Karpas-422 (cell line): ENCODE measurements around the gene ANKS3. TPM values are rescaled to one million over a fixed set of nuclear protein-coding genes. Genes with fewer than 3 reads are reported as not detected.

Experiments used
- DNase-seq: peaks from one replicate; pipeline ENCODE4 v3.0.0-alpha.2; 2015
- H2AFZ ChIP-seq: fragments of 200-600 bp; sonication (generic); 2 replicates; pipeline ENCODE4 v1.6.1; 2014; ENCODE audit warnings: antibody characterized with exemption, low read length, mixed read lengths
- H3K27ac ChIP-seq: fragments of 200-600 bp; sonication (generic); 2 replicates; pipeline ENCODE4 v1.5.1; 2014; ENCODE audit warnings: mild to moderate bottlenecking, low read length, moderate library complexity
- H3K27me3 ChIP-seq: fragments of 200-600 bp; sonication (generic); 2 replicates; pipeline ENCODE4 v1.6.1; 2014; ENCODE audit warnings: low read length, mixed read lengths
- H3K36me3 ChIP-seq: fragments of 200-600 bp; sonication (generic); 2 replicates; pipeline ENCODE4 v1.6.1; 2014; ENCODE audit warnings: low read length, mixed read lengths; ENCODE audit not compliant: insufficient read depth
- H3K4me1 ChIP-seq: fragments of 200-600 bp; sonication (generic); 2 replicates; pipeline ENCODE4 v1.6.1; 2014; ENCODE audit warnings: mild to moderate bottlenecking, low read length, mixed read lengths
- H3K4me2 ChIP-seq: fragments of 200-600 bp; sonication (generic); 2 replicates; pipeline ENCODE4 v1.6.1; 2014; ENCODE audit warnings: low read length, low read depth, mild to moderate bottlenecking; ENCODE audit not compliant: poor library complexity, severe bottlenecking
- H3K4me3 ChIP-seq: fragments of 200-600 bp; sonication (generic); 2 replicates; pipeline ENCODE4 v1.5.1; 2014; ENCODE audit warnings: mild to moderate bottlenecking, antibody characterized with exemption, low read length, mixed read lengths
- H3K79me2 ChIP-seq: fragments of 200-600 bp; sonication (generic); 2 replicates; pipeline ENCODE4 v1.6.1; 2014; ENCODE audit warnings: mild to moderate bottlenecking, low read length, mixed read lengths
- H3K9ac ChIP-seq: fragments of 200-600 bp; sonication (generic); 2 replicates; pipeline ENCODE4 v1.6.0; 2014; ENCODE audit warnings: low read length
- H3K9me2 ChIP-seq: fragments of 200-600 bp; sonication (generic), shearing (Covaris generic); replicated peaks from 2 replicates; pipeline ENCODE4 v1.6.0; 2014; ENCODE audit warnings: mild to moderate bottlenecking, low read length, moderate library complexity; ENCODE audit not compliant: insufficient read depth
- H3K9me3 ChIP-seq: fragments of 300-700, 200-600 bp; sonication (generic); 2 replicates; pipeline ENCODE4 v1.6.1; 2014; ENCODE audit warnings: low read length, mixed read lengths
- H4K20me1 ChIP-seq: fragments of 200-600 bp; sonication (generic); 2 replicates; pipeline ENCODE4 v1.6.1; 2014; ENCODE audit warnings: mild to moderate bottlenecking, antibody characterized with exemption, low read length, low read depth; ENCODE audit not compliant: insufficient read depth
- total RNA-seq: library from RNA; depleted of rRNA; stranded (reverse); fragments of >200 nt; shearing (Covaris generic); gene quantifications from 2 replicates; pipeline ENCODE4 v1.2.3, GENCODE V29; 2014; ENCODE audit warnings: low replicate concordance

Gene ANKS3
- total RNA-seq, 1 experiment from 2014 or later: 6.4 TPM

DNA sequence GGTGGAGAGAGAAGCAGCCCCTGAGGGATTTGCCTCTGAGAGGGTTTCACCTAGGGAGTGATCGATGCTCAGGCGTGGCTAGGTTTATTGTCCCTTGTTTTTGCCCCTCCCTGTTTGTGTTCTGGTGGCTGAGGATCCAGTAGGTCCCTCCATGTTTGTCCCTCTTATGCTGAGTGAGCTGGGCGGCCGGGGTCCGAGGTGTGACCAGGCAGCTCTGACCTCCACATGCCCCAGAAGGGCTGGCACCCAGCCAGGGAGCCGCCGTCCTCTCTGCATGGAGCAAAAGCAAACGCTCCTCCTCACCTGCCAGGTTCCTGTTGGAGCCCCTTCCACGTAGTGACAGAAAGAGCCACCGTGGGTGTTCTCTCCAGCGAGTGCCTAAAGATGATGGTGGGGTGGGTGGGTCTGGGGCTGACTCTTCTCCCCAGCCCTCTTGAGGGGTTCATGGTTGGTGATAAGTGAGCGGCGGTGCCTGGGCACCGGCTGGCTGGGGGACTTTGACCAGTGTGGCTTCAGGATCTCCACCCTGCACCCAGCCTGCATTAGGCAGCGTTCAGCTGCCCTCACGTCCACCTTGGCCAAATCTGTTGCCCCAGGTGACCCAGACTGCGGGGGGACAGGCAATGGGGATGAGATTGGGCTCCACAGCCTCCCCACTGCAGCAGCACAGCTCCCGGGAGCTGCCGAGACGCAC, 54.8 kb downstream of the ANKS3 start:
- Histone ChIP-seq H3K36me3 (no peaks in the 10 kb centered on the region), H3K27ac (no peak overlapping the region), H4K20me1 (no peaks in the 10 kb centered on the region), H3K27me3 (no peaks in the 10 kb centered on the region), H3K79me2 (no peaks in the 10 kb centered on the region), H3K4me3 (no peak overlapping the region), H3K9me3 (no peaks in the 10 kb centered on the region), H3K4me2 (no peak overlapping the region), H3K9me2 (no peaks in the 10 kb centered on the region), H3K9ac (no peak overlapping the region), H2AFZ (no peak overlapping the region), H3K4me1 (no peaks in the 10 kb centered on the region)
- DNase-seq: no peak

DNA sequence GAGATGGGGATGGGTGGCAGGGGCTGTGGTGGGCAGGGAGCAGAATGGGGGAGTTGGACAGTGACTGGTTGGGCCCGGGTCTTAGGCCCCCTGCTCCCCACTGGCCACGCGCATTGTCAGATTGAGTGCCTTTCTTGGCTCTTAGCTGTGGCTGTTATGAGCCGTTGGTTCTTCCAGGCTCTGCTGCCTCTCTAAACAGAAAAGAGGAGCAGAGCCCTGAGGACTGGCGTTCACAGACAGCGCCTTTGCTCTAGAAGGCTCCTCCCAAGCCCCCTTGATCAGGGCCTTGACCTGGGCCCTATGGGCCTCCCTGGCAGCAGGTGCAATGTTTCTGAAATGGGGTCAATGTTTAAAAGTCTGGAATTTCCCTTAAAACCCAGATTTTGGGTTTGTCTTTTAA, 55.5 kb downstream of the ANKS3 start:
- Histone ChIP-seq H3K4me3 (no peak overlapping the region), H3K27me3 (no peaks in the 10 kb centered on the region), H3K36me3 (no peaks in the 10 kb centered on the region), H3K79me2 (no peaks in the 10 kb centered on the region), H2AFZ (no peak overlapping the region), H3K9me2 (no peaks in the 10 kb centered on the region), H3K4me2 (no peak overlapping the region), H4K20me1 (no peaks in the 10 kb centered on the region), H3K9me3 (no peaks in the 10 kb centered on the region), H3K27ac (no peak overlapping the region), H3K4me1 (no peaks in the 10 kb centered on the region), H3K9ac (no peak overlapping the region)
- no peak for DNase-seq

DNA sequence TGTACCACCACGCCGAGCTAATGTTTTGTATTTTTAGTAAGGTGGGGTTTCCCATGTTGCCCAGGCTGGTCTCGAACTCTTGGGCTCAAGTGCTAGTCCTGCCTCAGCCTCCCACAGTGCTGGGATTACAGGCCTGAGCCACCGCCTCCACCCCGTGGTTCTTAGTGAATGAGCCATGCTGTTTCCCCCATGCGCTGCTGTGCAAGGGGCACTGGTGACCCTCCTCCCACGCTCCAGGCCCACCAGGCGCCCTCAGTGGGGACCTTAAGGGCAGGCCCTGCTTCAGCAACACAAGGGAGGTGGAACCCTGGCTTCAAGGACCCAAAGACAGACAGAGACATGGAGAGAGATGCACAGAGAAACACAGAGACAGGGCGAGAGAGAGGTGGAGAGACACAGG, 56.1 kb downstream of the ANKS3 start:
- Histone ChIP-seq H3K36me3 (no peaks in the 10 kb centered on the region), H3K9me2 (no peaks in the 10 kb centered on the region), H3K9me3 (no peaks in the 10 kb centered on the region), H3K4me3 (no peak overlapping the region), H3K9ac (no peak overlapping the region), H2AFZ (no peak overlapping the region), H3K27me3 (no peaks in the 10 kb centered on the region), H4K20me1 (no peaks in the 10 kb centered on the region), H3K4me1 (no peaks in the 10 kb centered on the region), H3K27ac (no peak overlapping the region), H3K4me2 (no peak overlapping the region), H3K79me2 (no peaks in the 10 kb centered on the region)
- no peak for DNase-seq

DNA sequence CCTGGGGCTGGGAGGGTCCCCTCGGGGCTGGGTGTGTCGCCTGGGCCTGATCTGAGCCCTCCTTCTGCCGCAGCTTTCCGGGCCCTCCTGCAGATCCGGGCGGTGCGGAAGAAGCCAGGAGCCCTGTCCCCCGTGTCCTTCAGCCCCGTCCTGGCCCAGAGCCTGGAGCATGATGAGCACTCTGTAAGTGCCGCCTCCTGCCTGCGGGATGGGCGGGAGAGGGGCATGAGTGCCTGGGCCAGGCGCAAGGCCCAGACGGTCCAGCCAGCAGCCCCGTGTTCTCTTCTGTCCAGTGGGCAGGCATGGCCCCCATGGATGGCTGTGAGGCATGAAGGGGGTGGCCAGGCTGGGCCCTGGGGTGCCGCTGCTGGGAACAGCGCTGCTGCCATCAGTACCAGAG, 56.7 kb downstream of the ANKS3 start:
- Histone ChIP-seq H3K9ac (no peak overlapping the region), H3K4me2 (no peak overlapping the region), H3K4me1 (no peaks in the 10 kb centered on the region), H3K79me2 (no peaks in the 10 kb centered on the region), H3K36me3 (no peaks in the 10 kb centered on the region), H3K4me3 (no peak overlapping the region), H3K9me3 (no peaks in the 10 kb centered on the region), H4K20me1 (no peaks in the 10 kb centered on the region), H2AFZ (no peak overlapping the region), H3K9me2 (no peaks in the 10 kb centered on the region), H3K27ac (no peak overlapping the region), H3K27me3 (no peaks in the 10 kb centered on the region)
- DNase-seq: no peak

- Histone ChIP-seq H3K4me3 (no peak overlapping the region), H3K9me3 (no peaks in the 10 kb centered on the region), H3K36me3 (no peaks in the 10 kb centered on the region), H3K4me2 (no peak overlapping the region), H3K27me3 (no peaks in the 10 kb centered on the region), H3K9me2 (no peaks in the 10 kb centered on the region), H4K20me1 (no peaks in the 10 kb centered on the region), H3K27ac (no peak overlapping the region), H2AFZ (no peak overlapping the region), H3K9ac (no peak overlapping the region), H3K79me2 (no peaks in the 10 kb centered on the region), H3K4me1 (no peaks in the 10 kb centered on the region)
- DNase-seq: no peak
Measured at GRCh38 chr16:4676831-4677230, 57.2 kb downstream of the ANKS3 start.

GRCh38 chr16:4675864-4676786, 57.9 kb downstream of the ANKS3 start:
- no peaks in the 10 kb centered on the region for H3K36me3 ChIP-seq
- no peaks in the 10 kb centered on the region for H3K9me3 ChIP-seq
- DNase-seq: no peak
- no peak overlapping the region for H3K4me2 ChIP-seq
- no peaks in the 10 kb centered on the region for H3K4me1 ChIP-seq
- H3K79me2 ChIP-seq: no peaks in the 10 kb centered on the region
- no peak overlapping the region for H3K27ac ChIP-seq
- H3K27me3 ChIP-seq: no peaks in the 10 kb centered on the region
- no peak overlapping the region for H2AFZ ChIP-seq
- H3K9ac ChIP-seq: no peak overlapping the region
- H3K4me3 ChIP-seq: no peak overlapping the region
- H3K9me2 ChIP-seq: no peaks in the 10 kb centered on the region
- H4K20me1 ChIP-seq: no peaks in the 10 kb centered on the region

GRCh38 chr16:4674926-4675530, 59.0 kb downstream of the ANKS3 start:
- Histone ChIP-seq H3K36me3 (no peaks in the 10 kb centered on the region), H3K79me2 (no peaks in the 10 kb centered on the region), H3K9me2 (no peaks in the 10 kb centered on the region), H3K4me2 (no peak overlapping the region), H3K27me3 (no peaks in the 10 kb centered on the region), H3K27ac (no peak overlapping the region), H3K9me3 (no peaks in the 10 kb centered on the region), H3K9ac (no peak overlapping the region), H4K20me1 (no peaks in the 10 kb centered on the region), H3K4me3 (no peak overlapping the region), H2AFZ (no peak overlapping the region), H3K4me1 (no peaks in the 10 kb centered on the region)
- DNase-seq: no peak

DNA sequence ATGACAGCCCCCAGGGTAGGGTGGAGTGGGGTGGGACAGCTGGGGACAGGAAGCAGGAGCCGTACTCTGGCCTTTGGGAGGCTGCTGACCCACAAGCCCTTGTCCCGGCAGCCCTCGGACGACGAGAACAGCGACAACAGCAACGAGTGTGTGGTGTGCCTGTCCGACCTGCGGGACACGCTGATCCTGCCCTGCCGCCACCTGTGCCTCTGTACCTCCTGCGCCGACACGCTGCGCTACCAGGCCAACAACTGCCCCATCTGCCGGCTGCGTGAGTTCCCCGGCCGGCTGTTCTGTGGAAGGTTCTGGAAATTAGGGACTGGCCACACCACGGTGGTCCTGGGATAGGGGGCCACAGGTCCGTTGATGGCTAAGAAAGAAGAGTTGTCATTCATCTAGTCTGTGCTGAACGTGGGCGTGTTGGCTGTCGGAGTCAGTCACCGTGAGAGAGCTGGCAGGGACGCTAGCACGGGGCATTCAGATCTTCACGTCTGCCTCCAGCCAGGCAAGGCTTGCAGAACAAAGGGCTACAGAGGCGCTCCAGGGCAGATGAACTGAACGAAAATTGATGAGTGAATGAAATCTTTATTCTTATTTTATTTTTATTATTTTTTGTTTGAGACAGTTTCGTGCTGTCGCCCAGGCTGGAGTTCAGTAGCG, 60.6 kb downstream of the ANKS3 start:
- no peak for DNase-seq
- Histone ChIP-seq H3K79me2 (no peaks in the 10 kb centered on the region), H3K27ac (no peak overlapping the region), H3K4me3 (no peak overlapping the region), H3K27me3 (no peaks in the 10 kb centered on the region), H3K36me3 (peaks cover 5% of the 10 kb centered on the region; the same call in 1 of the 2 replicates), H3K4me2 (no peak overlapping the region), H3K9me3 (no peaks in the 10 kb centered on the region), H3K9me2 (no peaks in the 10 kb centered on the region), H4K20me1 (no peaks in the 10 kb centered on the region), H3K4me1 (no peaks in the 10 kb centered on the region), H3K9ac (no peak overlapping the region), H2AFZ (no peak overlapping the region)
